Measurements from ENCODE around the gene KCNJ16.

The KCNJ16 gene

GRCh38 chr17:70078549-70078948, 3.5 kb downstream of the KCNJ16 start:
- H4K20me1 ChIP-seq (ENCODE audit: control insufficient read depth, insufficient read depth, low read depth, low read length), result no peaks in the 10 kb centered on the region

DNA sequence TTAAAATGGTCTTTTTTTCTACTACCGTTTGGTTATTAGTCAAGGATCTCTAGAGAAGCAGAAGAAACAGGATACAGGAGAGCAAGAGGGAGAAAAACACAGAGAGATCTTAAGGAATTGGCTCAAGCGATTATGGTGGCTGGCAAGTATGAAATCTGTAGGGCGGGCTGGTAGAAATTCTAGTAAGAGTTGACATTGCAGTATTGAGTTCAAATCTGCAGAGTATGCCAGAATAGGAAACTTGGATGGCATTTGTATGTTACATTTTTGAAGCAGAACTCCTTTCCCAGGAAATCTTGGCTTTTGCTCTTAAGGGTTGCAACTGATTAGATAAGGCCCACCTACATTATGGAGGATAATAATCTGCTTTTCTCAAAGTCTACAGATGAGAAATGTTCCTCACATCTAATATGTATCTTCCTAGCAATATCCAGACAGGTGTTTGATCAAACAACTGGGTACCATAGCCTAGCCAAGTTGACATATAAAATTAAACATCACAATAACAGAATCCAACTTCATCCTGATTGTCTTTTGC, 4.0 kb downstream of the KCNJ16 start:
- Histone ChIP-seq H3F3A (ENCODE audit: control insufficient read depth, insufficient read depth) (no peaks in the 10 kb centered on the region), H3K79me2 (ENCODE audit: control insufficient read depth, low read length) (no peaks in the 10 kb centered on the region), H3K4me1 (ENCODE audit: control insufficient read depth, low read length) (no peaks in the 10 kb centered on the region), H4K20me1 (ENCODE audit: control insufficient read depth, insufficient read depth, low read depth, low read length) (no peaks in the 10 kb centered on the region), H3K9me2 (replicated peaks; ENCODE audit: control insufficient read depth, low read length) (no peaks in the 10 kb centered on the region; the same call in 1 of the 2 replicates), H3K4me3 (ENCODE audit: low read length) (no peak overlapping the region), H3K36me3 (ENCODE audit: control insufficient read depth, low read length) (no peaks in the 10 kb centered on the region), H3K27ac (ENCODE audit: low read depth, low read length) (no peak overlapping the region), H3K4me2 (ENCODE audit: low read length) (no peak overlapping the region), H3K9me3 (ENCODE audit: control insufficient read depth, insufficient read depth, low read length) (no peaks in the 10 kb centered on the region), H3K27me3 (ENCODE audit: control insufficient read depth, low read length) (no peaks in the 10 kb centered on the region)
- no peak for TF ChIP-seq EZH2phosphoT487 (IDR thresholded peaks at IDR 0.05; ENCODE audit: borderline replicate concordance, low read length)
- TF ChIP-seq, protein P1, sequence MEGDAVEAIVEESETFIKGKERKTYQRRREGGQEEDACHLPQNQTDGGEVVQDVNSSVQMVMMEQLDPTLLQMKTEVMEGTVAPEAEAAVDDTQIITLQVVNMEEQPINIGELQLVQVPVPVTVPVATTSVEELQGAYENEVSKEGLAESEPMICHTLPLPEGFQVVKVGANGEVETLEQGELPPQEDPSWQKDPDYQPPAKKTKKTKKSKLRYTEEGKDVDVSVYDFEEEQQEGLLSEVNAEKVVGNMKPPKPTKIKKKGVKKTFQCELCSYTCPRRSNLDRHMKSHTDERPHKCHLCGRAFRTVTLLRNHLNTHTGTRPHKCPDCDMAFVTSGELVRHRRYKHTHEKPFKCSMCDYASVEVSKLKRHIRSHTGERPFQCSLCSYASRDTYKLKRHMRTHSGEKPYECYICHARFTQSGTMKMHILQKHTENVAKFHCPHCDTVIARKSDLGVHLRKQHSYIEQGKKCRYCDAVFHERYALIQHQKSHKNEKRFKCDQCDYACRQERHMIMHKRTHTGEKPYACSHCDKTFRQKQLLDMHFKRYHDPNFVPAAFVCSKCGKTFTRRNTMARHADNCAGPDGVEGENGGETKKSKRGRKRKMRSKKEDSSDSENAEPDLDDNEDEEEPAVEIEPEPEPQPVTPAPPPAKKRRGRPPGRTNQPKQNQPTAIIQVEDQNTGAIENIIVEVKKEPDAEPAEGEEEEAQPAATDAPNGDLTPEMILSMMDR (IDR thresholded peaks at IDR 0.05; ENCODE audit: low read depth, low read length, poor library complexity, severe bottlenecking), result no peak

More at GRCh38 chr17:70078549-70078948, 3.5 kb downstream of the KCNJ16 start:
- Histone ChIP-seq H3K9me2 (replicated peaks; ENCODE audit: control insufficient read depth, low read length) (no peaks in the 10 kb centered on the region; the same call in 1 of the 2 replicates), H3K4me1 (ENCODE audit: control insufficient read depth, low read length) (no peaks in the 10 kb centered on the region), H3K9me3 (ENCODE audit: control insufficient read depth, insufficient read depth, low read length) (no peaks in the 10 kb centered on the region), H3F3A (ENCODE audit: control insufficient read depth, insufficient read depth) (no peaks in the 10 kb centered on the region), H3K79me2 (ENCODE audit: control insufficient read depth, low read length) (no peaks in the 10 kb centered on the region), H3K27ac (ENCODE audit: low read depth, low read length) (no peak overlapping the region), H3K27me3 (ENCODE audit: control insufficient read depth, low read length) (no peaks in the 10 kb centered on the region), H3K4me2 (ENCODE audit: low read length) (no peak overlapping the region), H3K4me3 (ENCODE audit: low read length) (no peak overlapping the region), H3K36me3 (ENCODE audit: control insufficient read depth, low read length) (no peaks in the 10 kb centered on the region)
- TF ChIP-seq, protein P1 (IDR thresholded peaks at IDR 0.05; ENCODE audit: low read depth, low read length, poor library complexity, severe bottlenecking), result no peak
- no peak for TF ChIP-seq EZH2phosphoT487 (IDR thresholded peaks at IDR 0.05; ENCODE audit: borderline replicate concordance, low read length)

GRCh38 chr17:70080541-70081347, 5.7 kb downstream of the KCNJ16 start:
- H3F3A ChIP-seq (ENCODE audit: control insufficient read depth, insufficient read depth), result no peaks in the 10 kb centered on the region
- no peaks in the 10 kb centered on the region for H3K79me2 ChIP-seq (ENCODE audit: control insufficient read depth, low read length)
- H3K27ac ChIP-seq (ENCODE audit: low read depth, low read length), result no peak overlapping the region
- no peaks in the 10 kb centered on the region for H3K27me3 ChIP-seq (ENCODE audit: control insufficient read depth, low read length)
- no peaks in the 10 kb centered on the region for H3K9me3 ChIP-seq (ENCODE audit: control insufficient read depth, insufficient read depth, low read length)
- H3K4me2 ChIP-seq (ENCODE audit: low read length), result no peak overlapping the region
- TF ChIP-seq, protein P1 (IDR thresholded peaks at IDR 0.05; ENCODE audit: low read depth, low read length, poor library complexity, severe bottlenecking), result no peak
- no peak for TF ChIP-seq EZH2phosphoT487 (IDR thresholded peaks at IDR 0.05; ENCODE audit: borderline replicate concordance, low read length)
- no peaks in the 10 kb centered on the region for H3K4me1 ChIP-seq (ENCODE audit: control insufficient read depth, low read length)
- H4K20me1 ChIP-seq (ENCODE audit: control insufficient read depth, insufficient read depth, low read depth, low read length), result no peaks in the 10 kb centered on the region
- no peaks in the 10 kb centered on the region for H3K36me3 ChIP-seq (ENCODE audit: control insufficient read depth, low read length)
- no peak overlapping the region for H3K4me3 ChIP-seq (ENCODE audit: low read length)
- no peaks in the 10 kb centered on the region; the same call in 1 of the 2 replicates for H3K9me2 ChIP-seq (replicated peaks; ENCODE audit: control insufficient read depth, low read length)
